RPMI8226 (cell line): ENCODE data around the gene TOGARAM1.

Source experiments
- DNase-seq: peaks from one replicate; pipeline ENCODE4 v3.0.0-alpha.2; 2015

Gene TOGARAM1

DNA sequence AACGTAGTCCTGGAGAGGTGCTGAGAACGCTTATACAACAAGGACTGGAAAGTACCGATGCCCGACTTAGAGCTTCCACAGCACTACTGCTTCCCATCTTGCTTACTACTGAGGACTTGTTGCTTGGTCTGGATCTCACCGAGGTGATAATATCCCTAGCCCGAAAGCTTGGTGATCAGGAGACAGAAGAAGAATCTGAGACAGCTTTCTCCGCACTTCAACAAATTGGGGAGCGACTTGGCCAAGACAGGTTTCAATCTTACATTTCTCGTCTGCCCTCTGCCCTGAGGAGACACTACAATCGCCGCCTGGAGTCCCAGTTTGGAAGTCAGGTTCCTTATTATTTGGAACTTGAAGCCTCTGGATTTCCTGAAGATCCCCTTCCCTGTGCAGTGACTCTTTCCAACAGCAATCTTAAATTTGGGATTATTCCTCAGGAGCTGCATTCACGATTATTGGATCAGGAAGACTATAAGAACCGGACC is 1.1 kb downstream of the TOGARAM1 start:
- DNase-seq, result peak; percentile 36

DNA sequence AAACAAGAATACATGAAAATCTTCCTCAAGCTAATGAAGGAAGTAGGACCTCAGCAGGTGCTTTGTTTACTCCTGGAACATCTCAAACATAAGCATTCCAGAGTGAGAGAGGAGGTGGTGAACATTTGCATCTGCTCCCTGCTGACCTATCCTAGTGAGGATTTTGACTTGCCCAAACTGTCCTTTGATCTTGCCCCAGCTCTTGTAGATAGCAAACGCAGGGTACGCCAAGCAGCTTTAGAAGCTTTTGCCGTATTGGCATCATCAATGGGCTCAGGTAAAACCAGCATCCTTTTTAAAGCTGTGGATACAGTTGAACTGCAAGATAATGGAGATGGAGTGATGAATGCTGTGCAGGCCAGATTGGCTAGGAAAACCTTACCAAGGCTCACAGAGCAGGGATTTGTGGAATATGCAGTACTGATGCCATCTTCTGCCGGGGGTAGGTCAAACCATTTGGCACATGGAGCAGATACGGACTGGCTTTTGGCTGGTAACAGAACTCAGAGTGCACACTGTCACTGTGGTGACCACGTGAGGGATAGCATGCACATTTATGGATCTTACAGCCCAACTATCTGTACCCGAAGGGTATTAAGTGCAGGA is 1.9 kb downstream of the TOGARAM1 start:
- peak; percentile 30 for DNase-seq

DNA sequence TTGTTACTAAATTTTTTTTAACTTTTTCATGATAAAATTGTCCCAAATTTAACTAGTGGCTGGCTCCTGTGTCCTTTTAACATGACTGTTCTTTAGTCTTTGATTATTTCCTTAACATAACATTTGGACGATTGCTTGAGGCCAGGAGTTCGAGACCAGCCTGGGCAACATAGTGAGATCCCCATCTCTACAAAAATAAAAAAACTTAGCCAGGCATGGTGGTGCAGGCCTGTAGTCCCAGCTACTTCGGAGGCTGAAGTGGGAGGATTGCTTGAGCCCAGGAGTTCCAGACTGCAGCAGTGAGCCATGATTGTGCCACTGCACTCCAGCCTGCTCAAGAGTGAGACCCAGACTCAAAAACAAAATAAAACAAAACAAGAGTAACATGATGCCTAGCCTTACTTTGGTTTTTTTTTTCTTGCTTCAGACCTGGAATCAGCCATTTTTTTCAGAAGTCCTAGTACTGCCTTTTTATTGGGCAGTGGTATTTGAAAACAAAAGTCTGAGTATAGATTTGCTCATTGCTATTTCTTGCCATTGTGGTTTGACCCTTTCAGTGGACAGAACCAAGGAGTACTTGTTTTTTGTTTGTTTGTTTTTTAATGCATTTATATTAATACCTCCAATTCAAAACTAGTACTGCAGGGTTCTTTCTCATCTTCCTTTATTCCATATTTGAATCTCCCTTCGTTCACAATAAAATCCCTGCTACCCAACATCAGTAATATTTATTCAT is 4.8 kb downstream of the TOGARAM1 start:
- DNase-seq, result no peak

DNA sequence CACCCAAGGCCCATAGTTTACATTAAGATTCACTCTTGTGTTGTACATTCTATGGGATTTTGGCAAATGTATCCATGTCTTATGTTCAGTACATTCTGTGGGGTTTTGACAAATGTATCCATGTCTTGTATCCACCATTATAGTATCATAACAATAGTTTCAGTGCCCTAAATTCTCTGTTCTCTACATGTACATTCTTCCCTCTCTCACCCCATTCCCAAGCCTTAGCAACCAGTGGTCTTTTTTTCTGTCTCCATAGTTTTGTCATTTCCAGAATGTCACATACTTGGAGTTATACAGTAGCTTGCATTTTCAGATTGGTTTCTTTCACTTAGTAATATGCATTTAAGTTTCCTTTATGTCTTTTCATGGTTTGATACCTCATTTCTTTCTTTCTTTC is 6.7 kb downstream of the TOGARAM1 start:
- no peak for DNase-seq

DNA sequence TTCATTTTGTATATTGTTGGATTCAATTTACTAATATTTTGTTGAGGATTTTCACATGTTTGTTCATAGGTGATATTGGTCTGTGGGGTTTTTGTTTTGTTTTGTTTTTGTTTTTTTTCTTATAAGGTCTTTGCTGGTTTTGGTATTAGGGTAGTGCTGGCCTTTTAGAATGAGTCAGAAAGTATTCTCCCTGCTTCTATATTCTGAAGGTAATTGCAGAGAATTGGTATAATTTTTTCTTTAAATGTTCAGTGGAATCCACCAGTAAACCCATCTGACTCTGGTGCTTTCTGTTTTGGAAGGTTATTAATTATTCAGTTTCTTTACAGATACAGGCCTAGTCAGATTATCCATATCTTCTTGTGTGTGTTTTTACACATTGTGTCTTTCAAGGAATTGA is 8.9 kb downstream of the TOGARAM1 start:
- DNase-seq, result no peak

DNA sequence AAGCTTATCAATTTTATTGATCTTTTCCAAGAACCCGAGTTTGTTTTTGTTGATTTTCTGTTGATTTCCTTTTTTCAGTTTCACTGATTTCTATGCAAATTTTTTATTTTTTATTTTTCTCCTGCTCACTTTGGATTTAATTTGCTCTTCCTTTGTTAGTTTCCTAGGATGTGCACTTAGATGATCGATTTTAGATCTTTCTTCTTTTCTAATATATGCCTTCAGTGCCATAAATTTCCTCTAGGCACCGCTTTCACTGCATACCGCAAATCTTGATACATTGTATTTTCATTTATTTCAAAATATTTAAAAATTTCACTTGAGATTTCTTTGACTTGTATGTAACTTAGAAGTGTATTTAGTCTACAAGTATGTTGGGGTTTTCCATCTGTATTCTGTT is 9.5 kb downstream of the TOGARAM1 start:
- DNase-seq, result no peak

DNA sequence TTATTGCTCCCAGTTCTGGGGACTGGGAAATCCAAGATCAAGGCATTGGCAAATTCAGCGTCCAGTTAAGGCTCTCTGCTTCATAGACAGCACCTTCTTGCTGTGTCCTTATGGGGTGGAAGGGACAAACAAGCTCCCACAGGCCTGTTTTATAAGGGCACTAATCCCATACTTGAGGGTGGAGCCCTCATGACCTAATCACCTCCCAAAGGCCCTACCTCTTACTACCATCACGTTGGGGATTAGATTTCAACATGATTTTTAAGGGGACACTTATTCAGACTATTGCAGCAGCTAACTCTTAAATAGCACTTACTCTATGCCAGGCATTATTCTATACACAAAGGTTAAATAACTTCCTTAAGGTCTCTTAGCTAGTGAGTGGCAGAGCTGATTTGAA is 17.3 kb downstream of the TOGARAM1 start:
- DNase-seq, result no peak

DNA sequence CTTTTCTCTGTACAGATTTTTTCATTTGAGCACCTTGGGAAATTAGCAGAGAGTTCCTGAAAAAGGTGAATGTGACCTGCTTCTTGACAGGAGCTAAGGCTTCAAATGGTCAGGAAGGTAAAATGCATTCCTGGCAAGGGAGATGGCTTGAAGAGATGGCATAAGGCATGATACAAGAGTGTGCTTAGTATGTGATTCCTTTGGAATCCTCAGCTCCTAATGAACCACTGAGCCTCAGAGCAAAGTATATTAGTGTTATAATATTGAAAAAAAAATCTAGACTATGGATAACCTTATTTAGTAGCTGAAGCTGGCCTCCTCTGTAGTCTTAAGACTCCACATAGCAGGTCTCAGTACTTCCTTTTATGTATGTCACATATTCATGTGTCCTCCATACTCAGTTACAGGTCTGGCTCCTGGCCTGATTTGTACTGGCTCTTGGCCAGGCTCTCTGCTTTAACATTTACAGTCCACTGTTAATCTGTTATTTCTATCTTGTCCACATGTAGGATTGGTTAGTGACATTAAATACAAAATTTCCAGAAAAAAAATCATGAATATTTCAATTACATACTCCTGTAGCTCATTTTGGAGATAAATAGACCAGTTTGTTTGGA is 17.9 kb downstream of the TOGARAM1 start:
- no peak for DNase-seq

DNA sequence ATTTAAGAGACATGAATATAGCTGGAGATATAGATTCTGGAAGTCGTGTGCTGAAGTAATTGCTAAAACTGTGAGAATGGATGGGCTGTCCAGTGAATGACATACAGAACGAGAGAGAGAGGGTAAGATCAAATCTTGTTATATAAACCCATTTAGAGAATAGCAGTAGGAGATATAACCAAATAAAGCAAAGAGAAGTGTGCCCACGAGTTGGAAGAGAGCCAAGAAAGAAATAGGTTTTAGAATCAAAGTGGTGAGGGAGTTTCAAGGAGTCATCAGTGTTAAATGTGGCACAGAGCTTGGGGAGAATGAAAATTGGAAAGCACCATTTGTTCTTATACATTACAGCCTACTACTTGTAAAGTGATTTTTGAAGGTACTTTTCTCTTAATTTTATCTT is 19.2 kb downstream of the TOGARAM1 start:
- DNase-seq, result peak; percentile 17

DNA sequence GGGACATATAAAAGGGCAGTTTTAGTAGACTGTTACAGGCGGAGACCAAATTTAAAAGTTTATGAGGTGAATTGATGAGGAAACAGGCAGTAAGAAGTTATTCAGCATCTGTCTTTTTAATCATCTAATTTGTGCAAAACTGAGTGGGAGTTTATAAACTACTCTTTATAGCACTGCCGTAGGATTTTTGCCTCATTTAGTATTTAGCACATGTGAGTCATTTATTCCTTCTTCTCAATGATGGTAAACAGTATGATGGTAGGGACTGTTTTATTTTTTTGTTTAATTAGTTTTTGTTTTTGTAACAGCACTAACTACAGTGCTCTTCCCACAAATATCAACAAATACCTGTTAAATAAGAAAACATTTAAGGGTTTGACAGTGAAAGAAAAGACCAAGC is 20.6 kb downstream of the TOGARAM1 start:
- DNase-seq, result no peak

DNA sequence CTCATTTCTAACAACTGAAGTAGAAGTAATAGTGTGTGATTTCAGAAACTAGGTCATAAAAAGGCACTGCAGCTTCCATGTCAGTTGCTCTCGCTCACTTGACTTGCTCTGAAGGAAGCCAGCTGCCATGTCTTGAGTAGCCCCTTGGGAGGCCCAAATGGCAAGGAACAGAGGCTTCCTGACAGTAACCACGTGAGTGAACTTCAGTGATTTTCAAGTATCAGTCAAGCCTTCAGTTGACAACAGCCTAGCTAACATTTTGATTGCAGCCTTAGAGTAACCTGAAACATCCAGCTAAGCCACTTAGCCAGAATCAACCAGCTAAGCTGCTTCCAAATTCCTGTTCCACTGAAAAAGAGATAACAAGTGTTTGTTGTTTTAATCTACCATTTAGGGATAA is 26.7 kb downstream of the TOGARAM1 start:
- no peak for DNase-seq

DNA sequence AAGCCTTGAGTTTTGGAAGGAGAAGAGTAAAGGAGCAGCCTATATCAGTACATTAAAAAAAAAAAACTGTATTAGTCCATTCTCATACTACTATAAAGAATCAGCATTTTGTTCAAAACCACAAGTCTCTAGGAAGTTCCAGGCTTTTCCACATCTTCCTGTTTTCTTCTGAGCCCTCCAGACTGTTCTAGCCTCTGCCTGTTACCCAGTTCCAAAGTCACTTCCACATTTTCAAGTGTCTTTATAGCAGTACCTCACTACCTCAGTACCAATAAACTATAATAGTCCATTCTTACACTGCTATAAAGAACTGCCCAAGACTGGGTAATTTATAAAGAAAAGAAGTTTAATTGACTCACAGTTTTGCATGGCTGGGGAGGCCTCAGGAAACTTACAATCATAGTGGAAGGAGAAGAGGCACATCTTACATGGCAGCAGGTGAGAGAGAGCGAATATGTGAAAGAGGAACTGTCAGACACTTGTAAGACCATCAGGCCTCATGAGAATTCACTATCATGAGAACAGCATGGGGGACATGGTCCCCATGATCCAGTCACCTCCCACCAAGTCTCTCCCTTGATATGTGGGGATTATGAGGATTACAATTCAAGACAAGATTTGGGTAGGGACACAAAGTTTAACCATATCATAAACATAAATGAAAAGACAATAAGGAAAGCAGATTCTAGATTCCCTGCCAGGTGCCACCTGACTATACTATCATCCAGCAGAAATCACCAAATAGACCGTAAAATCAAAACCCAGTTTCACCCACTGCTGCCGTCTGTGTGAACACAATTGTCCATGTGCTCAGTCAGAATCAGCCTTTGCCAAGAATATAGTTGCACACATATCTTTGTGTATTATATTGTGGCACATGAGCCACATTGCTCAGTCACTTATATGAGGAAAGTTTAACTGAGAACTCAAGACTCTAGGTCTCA is 27.8 kb downstream of the TOGARAM1 start:
- DNase-seq, result no peak

DNA sequence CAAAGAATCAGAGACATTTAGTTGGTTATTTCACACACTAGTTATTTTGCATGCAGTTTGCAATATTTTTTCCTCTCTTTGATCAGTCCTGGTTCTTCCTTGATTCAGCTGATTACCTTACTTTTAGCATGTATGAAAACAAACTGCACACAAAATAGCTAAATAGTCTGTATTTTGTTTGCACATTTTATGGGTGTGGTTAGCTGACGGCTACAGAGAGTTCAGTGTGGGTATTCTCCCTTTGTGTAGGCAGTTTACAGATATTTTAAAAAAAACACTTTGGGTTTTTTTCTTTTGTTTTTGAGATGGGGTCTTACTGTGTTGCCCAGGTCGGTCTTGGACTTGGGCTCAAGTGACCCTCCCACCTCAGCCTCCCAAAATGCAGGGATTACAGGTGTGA is 28.5 kb downstream of the TOGARAM1 start:
- DNase-seq, result no peak

DNA sequence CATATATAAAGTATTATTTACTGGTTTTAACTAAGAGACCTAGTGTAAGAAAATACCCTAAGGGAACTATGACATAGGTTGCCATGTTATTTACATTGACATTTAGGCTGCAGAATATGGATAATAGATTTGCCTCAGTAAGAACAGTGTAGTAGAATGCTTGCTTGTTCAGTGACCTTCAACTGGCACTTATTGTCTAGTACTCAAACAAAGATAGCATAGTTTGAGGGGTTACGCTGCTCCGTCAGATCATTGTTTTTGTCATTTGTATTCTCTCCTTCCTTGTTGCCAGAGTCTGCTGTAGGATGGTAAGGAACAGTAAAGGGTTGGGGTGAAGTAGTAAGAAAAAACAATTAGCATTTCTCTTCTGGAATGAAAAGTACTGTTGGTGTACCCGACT is 33.2 kb downstream of the TOGARAM1 start:
- no peak for DNase-seq

DNA sequence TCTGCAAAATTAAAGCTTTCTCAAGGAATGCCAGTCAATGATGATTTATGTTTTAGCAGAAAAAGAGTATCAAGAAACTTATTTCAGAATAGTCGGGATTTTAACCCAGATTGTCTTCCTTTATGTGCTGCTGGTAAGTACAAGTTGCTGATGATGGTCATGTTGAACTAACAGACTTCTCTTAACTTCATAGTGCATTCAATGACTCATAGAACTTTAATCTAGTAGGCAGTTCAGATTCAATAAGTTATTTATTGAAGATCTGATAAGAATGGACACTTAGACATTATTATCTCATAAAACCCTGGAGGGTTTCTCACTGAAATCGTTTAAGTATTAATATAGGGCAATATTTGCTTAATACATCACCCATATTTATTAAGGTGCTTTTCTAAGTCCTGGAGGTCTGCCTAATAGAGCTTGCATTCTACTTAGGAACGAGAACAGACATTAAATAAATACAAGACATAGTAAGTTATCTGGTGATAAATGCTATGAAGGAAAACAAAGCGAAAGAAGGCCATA is 33.8 kb downstream of the TOGARAM1 start:
- no peak for DNase-seq

DNA sequence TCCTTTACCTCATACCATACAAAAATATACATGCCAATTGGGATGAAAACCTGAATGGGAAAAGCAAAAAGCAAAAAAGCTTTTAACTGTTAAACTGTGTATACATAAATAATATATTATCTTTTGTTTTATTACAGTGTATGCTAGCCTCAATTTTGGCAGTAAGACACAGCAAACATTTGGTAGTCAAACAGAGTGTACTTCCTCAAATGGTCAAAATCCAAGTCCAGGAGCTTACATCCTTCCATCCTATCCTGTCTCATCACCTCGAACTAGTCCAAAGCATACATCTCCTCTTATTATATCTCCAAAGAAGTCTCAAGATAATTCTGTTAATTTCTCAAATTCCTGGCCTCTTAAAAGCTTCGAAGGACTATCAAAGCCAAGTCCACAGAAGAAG is 41.9 kb downstream of the TOGARAM1 start:
- no peak for DNase-seq

DNA sequence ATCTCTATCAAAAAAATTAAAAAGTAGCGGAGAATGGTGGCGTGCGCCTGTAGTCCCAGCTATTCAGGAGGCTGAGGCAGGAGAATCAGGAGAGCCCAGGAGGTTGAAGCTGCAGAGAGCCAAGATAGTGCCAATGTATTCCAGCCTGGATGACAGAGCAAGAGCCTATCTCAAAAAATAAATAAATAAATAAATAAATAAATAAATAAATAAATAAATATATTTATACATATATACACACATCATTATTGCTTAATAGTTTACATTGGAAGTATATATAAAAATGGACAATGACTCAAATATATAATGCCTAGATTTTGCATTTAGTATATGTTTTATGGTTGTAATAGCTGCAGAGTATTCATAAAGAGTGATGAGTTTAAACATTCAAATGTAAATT is 53.1 kb downstream of the TOGARAM1 start:
- no peak for DNase-seq

DNA sequence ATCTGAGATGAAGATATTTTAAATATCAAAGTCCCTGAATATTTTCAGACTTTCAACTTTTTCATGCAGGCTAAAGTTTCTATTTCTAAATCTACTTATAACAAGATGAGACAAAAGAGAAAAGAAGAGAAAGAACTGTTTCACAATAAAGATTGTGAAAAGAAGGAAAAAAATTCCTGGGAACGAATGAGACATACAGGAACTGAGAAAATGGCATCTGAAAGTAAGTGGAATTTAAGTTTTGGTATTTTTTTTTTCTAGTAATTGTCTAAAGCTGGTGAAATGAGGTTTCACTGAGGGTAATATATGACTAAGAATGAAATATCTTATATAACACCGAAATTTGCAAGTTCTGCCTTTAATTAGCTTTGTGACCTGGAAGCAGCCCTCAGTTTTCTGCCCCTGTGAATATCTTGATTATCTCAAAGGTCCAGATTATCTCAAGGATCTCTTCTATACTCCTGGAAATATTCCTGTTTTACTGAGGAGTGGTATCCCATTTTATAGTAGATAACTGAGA is 66.2 kb downstream of the TOGARAM1 start:
- no peak for DNase-seq

DNA sequence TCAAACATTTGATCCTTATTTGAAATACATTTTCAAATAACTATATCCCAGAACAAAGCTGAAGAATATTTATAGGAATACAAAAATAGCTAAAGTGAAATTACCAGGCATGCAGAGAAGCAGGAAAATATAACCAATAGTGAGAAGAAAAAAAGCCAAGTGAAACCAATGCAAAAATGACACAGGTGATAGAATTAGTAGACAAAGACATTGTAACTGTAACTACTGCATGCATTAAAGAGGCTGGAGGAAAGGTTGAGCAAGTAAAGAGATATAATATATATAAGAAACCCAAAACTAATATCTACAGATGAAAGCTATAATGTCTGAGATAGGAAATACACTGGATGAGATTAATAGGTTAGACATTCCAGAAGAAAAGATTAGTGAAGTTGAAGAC is 72.7 kb downstream of the TOGARAM1 start:
- DNase-seq, result no peak

DNA sequence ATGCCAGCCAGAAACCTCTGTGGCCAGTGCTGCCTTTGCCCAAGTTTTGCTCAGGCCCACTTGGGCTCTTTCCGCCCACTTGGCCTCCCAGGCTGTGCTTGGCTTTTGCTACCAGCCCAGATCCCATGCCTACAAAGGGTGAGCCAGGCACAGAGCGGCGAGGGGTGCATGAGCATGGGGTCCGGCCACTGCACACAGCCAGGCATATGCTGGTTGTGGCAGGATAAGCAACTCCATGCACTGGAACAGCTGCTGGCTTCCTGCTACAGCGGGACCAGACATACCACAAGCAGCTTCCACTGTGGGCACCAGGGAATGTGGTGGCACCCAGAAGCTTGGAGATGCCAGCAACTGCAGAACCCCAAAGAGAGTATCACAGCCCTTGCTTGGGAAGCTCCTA is 76.3 kb downstream of the TOGARAM1 start:
- DNase-seq, result no peak

DNA sequence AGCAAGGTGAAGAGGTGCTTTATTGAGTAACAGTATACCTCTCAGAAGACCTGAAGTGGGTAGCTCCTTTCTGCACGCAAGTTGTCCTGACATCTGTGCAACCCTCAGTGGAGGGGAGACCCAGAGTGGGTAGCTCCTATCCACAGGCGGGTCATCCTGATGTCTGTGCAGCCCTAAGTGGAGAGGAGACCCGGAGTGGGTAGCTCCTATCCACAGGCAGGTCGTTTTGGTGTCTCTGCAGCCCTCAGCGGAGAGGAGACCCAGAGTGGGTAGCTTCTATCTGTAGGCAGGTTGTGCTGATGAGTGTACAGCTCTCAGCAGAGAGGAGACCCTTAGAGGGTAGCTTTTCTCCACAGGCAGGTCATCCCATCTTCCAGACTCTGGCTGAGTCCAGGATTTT is 76.9 kb downstream of the TOGARAM1 start:
- no peak for DNase-seq

DNA sequence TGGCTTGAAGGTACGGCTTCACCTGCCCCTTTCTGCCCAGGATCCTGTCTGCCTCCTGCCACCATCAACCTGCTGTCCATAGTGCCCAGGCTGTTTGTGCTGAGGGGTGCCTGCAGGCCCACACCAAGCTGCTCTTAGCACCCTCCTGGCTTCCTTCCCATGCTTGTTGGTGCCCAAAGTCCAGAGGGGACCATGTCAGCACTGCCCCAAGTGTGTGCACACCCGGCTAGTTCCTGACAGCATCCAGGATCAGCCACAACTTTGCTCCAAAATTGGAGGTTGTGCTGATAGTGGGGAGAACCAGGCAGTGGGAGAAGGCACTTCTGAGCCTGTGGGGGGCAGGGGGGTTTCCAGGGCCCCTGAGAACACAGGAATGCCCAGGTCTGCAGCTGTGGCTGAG is 77.4 kb downstream of the TOGARAM1 start:
- DNase-seq, result no peak

DNA sequence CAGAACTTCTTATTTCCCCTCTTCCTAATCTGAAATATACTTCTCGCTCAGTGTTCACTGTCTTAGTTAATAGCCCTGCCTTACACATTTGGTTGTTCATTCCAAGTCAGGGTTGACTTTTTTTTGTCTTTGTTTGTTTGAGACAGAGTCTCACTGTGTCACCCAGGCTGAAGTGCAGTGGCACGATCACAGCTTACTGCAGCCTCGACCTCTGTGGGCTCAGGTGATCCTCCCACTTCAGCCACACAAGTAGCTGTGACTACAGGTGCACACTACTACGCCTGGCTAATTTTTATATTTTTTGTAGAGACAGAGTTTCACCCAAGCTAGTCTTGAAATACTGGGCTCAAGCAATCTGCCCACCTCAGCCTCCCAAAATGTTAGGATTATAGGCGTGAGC is 79.7 kb downstream of the TOGARAM1 start:
- no peak for DNase-seq
